ENCODE measurements around the gene GATAD2B. TPM values are rescaled to one million over a fixed set of nuclear protein-coding genes. Genes with fewer than 3 reads are reported as not detected.
A peak's percentile ranks its signal among the peaks of the same experiment; 100 is the strongest.

GATAD2B gene
- total RNA-seq, 4 donors from 2014 or later = 20.1 to 28.8 (median 21.5) TPM

DNA sequence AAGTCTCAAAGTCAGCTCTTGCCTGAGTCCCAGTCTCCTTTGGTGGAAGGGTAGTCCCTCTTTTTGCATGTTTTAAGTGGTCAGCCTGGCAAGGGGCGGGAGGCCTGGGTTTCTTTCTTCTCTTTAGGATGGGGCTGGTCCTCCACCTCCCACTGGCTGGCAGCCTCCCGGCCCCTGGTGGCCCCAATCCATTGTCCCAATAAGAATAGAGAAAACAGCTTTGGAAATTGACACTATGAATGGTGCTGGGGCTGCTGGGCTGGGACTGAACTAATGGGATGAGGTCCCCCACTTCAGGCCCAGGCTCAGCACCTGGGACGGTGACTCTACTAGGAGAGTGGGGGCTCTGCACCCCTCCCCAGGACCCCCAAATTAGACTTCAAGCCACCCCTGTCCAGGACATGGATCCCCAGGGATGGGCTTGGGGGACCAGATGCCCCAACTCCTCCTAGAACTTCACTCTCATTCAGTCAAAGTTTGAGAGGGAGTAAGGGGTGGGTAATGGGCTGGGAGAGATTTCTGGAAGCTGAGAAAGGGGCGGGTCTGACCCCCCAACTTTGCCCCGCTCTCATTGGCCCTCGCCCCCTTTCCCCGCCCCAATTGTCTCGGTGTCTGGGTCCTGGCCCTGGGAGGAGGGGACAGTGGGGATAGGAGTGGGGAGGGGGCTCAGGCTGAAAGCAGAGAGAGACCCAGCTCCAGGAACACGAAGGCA, 129.4 kb downstream of the GATAD2B start:
- intact Hi-C loops (cut with DNase I) = loop anchor here (10.0 kb wide), 1 partner anchor 151 kb away; the partner anchor contains the start of gene DENND4B
- 70 to 80% methylated on average over 8 to 9 of the region's 9 CpGs for WGBS, 2 donors

DNA sequence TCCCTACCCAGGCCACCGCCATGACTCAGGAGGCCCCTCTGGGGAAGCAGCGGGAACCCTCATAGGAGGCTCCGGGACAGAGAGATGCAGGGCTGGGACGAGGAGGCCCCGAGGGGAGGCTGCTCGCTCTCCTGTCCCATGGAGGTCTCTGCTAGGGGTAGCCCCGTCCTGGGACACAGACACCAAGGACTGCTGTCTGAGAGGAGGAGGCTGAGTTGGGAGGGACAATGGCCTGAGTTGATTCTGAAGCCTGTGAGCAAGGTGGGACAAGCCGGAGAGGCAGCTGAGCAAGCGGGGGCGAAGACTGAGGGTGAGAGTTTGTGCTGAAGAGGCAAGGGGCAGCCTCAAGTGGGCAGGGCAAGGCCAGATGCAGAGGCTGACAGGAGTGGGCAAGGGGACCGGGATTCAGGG, 130.1 kb downstream of the GATAD2B start:
- no peak overlapping the region for H3K4me3 ChIP-seq (replicated peaks in 1 of 3)
- no peaks in the 10 kb centered on the region for H3K9me3 ChIP-seq
- H3K4me1 ChIP-seq = peaks cover 4 to 9% of the 10 kb centered on the region in 2 donors
- H3K27ac ChIP-seq = no peak overlapping the region
- DNase-seq = no peak
- intact Hi-C loops (cut with DNase I) = loop anchor here (10.0 kb wide), 1 partner anchor 152 kb away; the partner anchor contains the start of gene DENND4B
- WGBS, 2 donors = 86 to 88% methylated on average over 11 of the region's 11 CpGs
- H3K36me3 ChIP-seq = no peaks in the 10 kb centered on the region
- no peaks in the 10 kb centered on the region for H3K27me3 ChIP-seq
- TF ChIP-seq POLR2A (IDR thresholded peaks at IDR 0.05) = no peak
- TF ChIP-seq, protein P1, sequence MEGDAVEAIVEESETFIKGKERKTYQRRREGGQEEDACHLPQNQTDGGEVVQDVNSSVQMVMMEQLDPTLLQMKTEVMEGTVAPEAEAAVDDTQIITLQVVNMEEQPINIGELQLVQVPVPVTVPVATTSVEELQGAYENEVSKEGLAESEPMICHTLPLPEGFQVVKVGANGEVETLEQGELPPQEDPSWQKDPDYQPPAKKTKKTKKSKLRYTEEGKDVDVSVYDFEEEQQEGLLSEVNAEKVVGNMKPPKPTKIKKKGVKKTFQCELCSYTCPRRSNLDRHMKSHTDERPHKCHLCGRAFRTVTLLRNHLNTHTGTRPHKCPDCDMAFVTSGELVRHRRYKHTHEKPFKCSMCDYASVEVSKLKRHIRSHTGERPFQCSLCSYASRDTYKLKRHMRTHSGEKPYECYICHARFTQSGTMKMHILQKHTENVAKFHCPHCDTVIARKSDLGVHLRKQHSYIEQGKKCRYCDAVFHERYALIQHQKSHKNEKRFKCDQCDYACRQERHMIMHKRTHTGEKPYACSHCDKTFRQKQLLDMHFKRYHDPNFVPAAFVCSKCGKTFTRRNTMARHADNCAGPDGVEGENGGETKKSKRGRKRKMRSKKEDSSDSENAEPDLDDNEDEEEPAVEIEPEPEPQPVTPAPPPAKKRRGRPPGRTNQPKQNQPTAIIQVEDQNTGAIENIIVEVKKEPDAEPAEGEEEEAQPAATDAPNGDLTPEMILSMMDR (IDR thresholded peaks at IDR 0.05) = no peak

More for the DNA sequence above, 129.4 kb downstream of the GATAD2B start:
- Histone ChIP-seq H3K9me3 (no peaks in the 10 kb centered on the region), H3K4me1 (peaks cover 4 to 9% of the 10 kb centered on the region in 2 donors), H3K36me3 (no peaks in the 10 kb centered on the region), H3K4me3 (replicated peaks in 1 of 3) (no peak overlapping the region), H3K27ac (no peak overlapping the region), H3K27me3 (no peaks in the 10 kb centered on the region)
- DNase-seq = no peak
- TF ChIP-seq, protein P1 (IDR thresholded peaks at IDR 0.05) = no peak
- TF ChIP-seq POLR2A (IDR thresholded peaks at IDR 0.05) = no peak

DNA sequence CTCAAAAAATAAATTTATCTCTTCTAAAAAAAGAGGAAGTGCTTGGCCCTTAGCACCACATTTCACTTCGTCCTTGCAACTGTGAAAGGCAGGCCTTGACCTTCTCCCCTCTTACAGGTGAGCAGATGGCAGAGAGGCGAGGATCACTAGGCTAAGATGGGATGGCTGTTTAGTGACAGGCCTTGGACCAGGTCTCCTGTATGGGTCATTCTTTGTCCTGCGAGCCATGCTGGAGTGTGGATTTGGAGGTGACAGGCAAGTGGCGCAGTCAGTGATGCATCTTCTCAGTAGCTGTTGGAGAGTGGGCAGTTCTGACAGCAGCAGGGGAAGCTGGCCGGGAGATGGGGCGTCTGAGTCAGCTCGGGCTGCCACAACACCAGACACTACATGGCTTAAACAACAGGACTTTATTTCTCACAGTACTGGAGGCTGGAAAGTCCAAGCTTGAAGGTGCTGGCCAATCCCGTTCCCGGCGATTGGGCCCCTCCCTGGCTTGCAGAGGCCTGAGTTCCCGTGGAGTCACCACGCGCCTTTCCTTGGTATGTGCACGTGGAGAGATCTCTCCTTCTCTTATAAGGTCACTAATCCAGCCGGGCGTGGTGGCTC, 131.0 kb downstream of the GATAD2B start:
- Histone ChIP-seq H3K9me3 (no peaks in the 10 kb centered on the region), H3K4me1 (peaks cover 4 to 9% of the 10 kb centered on the region in 2 donors), H3K27me3 (no peaks in the 10 kb centered on the region), H3K4me3 (replicated peaks in 1 of 3) (no peak overlapping the region), H3K27ac (peak overlapping the region in 2 of 3 donors; percentile 77 to 82), H3K36me3 (no peaks in the 10 kb centered on the region)
- WGBS, 2 donors = 87 to 89% methylated on average over 11 to 15 of the region's 16 CpGs
- DNase-seq = no peak
- TF ChIP-seq, protein P1 (IDR thresholded peaks at IDR 0.05) = no peak
- TF ChIP-seq POLR2A (IDR thresholded peaks at IDR 0.05) = no peak
- intact Hi-C loops (cut with DNase I) = loop anchor here (10.0 kb wide), 1 partner anchor 153 kb away; the partner anchor contains the start of gene DENND4B

DNA sequence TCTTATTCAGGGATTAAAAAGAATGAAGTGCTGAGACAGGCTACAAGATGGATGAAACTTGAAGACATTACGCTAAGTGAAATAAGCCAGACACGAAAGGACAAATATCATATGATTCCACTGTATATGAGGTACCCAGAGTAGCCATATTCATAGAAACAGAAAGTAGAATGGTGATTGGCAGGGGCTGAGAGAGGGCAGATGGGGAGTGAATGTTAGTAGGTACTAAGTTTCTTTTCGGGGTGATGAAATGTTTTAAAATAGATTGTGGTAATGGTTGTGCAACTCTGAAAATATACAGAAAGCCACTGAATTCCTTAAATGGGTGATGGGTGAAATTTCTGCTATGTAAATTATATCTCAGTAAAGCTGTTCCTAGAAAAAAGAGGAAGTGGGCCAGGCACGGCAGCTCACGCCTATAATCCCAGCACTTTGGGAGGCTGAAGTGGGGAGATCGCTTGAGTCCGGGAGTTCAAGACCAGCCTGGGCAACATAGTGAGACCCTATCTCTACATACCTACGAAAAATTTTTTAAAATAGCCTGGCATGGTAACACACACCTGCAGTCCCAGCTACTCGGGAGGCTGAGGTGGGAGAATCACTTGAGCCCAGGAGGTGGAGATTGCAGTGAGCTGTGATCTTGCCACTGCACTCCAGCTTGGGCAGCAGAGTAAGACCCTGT, 131.7 kb downstream of the GATAD2B start:
- Histone ChIP-seq H3K4me3 (replicated peaks in 1 of 3) (no peak overlapping the region), H3K27ac (peak overlapping the region; percentile 16 to 82 (median 77)), H3K36me3 (no peaks in the 10 kb centered on the region), H3K27me3 (no peaks in the 10 kb centered on the region), H3K9me3 (no peaks in the 10 kb centered on the region), H3K4me1 (peaks cover 4 to 9% of the 10 kb centered on the region in 2 donors)
- no peak for DNase-seq
- WGBS, 2 donors = 69 to 76% methylated on average over 9 of the region's 9 CpGs
- TF ChIP-seq, protein P1 (IDR thresholded peaks at IDR 0.05) = no peak
- no peak for TF ChIP-seq POLR2A (IDR thresholded peaks at IDR 0.05)
- intact Hi-C loops (cut with DNase I) = loop anchor here (10.0 kb wide), 1 partner anchor 154 kb away; the partner anchor contains the start of gene DENND4B

All from thyroid gland (tissue), 4 donors.